K562 (cell line): ENCODE results near the gene MTHFD2. TPM values are rescaled to one million over a fixed set of nuclear protein-coding genes. Genes with fewer than 3 reads are reported as not detected.

Experiments used
- ATAC-seq: fragments of 200-7000 bp; cut with Tn5 transposase; 3 replicates; pipeline ENCODE4 v1.9.1; 2020; ENCODE audit warnings: moderate library complexity
- BruUV-seq: library from RNA; stranded (reverse); fragments of 400-500 nt; replicated peaks from 2 replicates; lab custom pipeline; 2021; lab: Mats Ljungman, UMichigan
- CTCF ChIA-PET: fragments of 300-600 bp; formaldehyde crosslinking; extraction: SDS; loops from one replicate; lab custom pipeline; 2021; ENCODE audit warnings: low intra/inter-chr PET ratio; lab: Yijun Ruan, JAX
- POLR2A ChIA-PET: fragments of 300-600, 350-650 bp; sonication (Branson Sonifier 250); formaldehyde crosslinking; extraction: SDS; loops from one replicate; lab custom pipeline; 2021; ENCODE audit warnings: antibody characterized with exemption, inconsistent platforms; lab: Yijun Ruan, JAX
- DNase-seq, 4 experiments: peaks; one replicate each; pipeline versions ENCODE4 v3.0.0 to v3.0.0-alpha.2; 2011 to 2018; ENCODE audit warnings: low spot score in 3 of 4, mixed read lengths in 3 of 4; ENCODE audit errors: extremely low read depth in 1 of 4
- FAIRE-seq: peaks from 2 replicates; lab custom pipeline; 2011; peaks lifted over from hg19 to GRCh38; lab: Jason Lieb, UNC
- H2AFZ ChIP-seq: 2 replicates; pipeline ENCODE4 v1.6.0; 2011; ENCODE audit warnings: low read depth, low read length, control low read depth, inconsistent platforms
- H3K27ac ChIP-seq: fragments of 200-600 bp; 3 replicates; pipeline ENCODE4 v1.8.0; 2011; ENCODE audit warnings: low read depth, mild to moderate bottlenecking, control low read depth, inconsistent platforms, low read length, moderate library complexity, mixed read lengths; ENCODE audit errors: extremely low read depth
- H3K27me3 ChIP-seq, 2 experiments: fragments of 300-600 bp in 1 of 2; 2 replicates in 1 of 2; 3 replicates in 1 of 2; pipeline versions ENCODE4 v1.6.0 to v1.8.0; 2011; ENCODE audit warnings: inconsistent platforms in 2 of 2, low read length in 2 of 2, mild to moderate bottlenecking in 1 of 2, mixed read lengths in 1 of 2, moderate library complexity in 1 of 2; ENCODE audit not compliant: control insufficient read depth in 2 of 2, insufficient read depth in 2 of 2
- H3K36me3 ChIP-seq: fragments of 300-600 bp; 3 replicates; pipeline ENCODE4 v1.8.0; 2011; ENCODE audit warnings: mild to moderate bottlenecking, low read length, inconsistent platforms; ENCODE audit not compliant: control insufficient read depth, insufficient read depth
- H3K4me1 ChIP-seq, 2 experiments: fragments of 200-600 bp in 1 of 2; replicated peaks in 1 of 2; 2 replicates in 1 of 2; 3 replicates in 1 of 2; pipeline versions ENCODE4 v1.5.1 to v1.8.0; 2011; ENCODE audit warnings: inconsistent platforms in 2 of 2, low read length in 2 of 2, mild to moderate bottlenecking in 1 of 2, mixed read lengths in 1 of 2, moderate library complexity in 1 of 2; ENCODE audit not compliant: control insufficient read depth in 2 of 2, insufficient read depth in 2 of 2
- H3K4me2 ChIP-seq: 2 replicates; pipeline ENCODE4 v1.6.1; 2011; ENCODE audit warnings: low read length, control low read depth, inconsistent platforms, mixed read lengths; ENCODE audit not compliant: insufficient read depth
- H3K4me3 ChIP-seq: fragments of 200-600 bp; sonication (generic), shearing (Covaris generic); 2 replicates; pipeline ENCODE4 v1.5.1; 2016; ENCODE audit warnings: control low read depth, inconsistent platforms
- H3K79me2 ChIP-seq: fragments of 200-600 bp; 3 replicates; pipeline ENCODE4 v1.8.0; 2011; ENCODE audit warnings: low read length, inconsistent platforms; ENCODE audit not compliant: control insufficient read depth, insufficient read depth
- H3K9ac ChIP-seq, 2 experiments: 2 replicates each; pipeline versions ENCODE4 v1.6.0 to v1.6.1; 2011; ENCODE audit warnings: low read depth in 2 of 2, low read length in 2 of 2, control low read depth in 1 of 2, inconsistent platforms in 1 of 2, mild to moderate bottlenecking in 1 of 2, mixed read lengths in 1 of 2; ENCODE audit not compliant: insufficient read depth in 1 of 2
- H3K9me1 ChIP-seq: one replicate; pipeline ENCODE4 v1.6.0; 2011; ENCODE audit warnings: inconsistent platforms, mild to moderate bottlenecking, low read length, moderate library complexity; ENCODE audit not compliant: control insufficient read depth, insufficient read depth
- H3K9me3 ChIP-seq: replicated peaks from 2 replicates; pipeline ENCODE4 v1.5.1; 2011; ENCODE audit warnings: low read depth, low read length, inconsistent platforms; ENCODE audit not compliant: control insufficient read depth, insufficient read depth
- H4K20me1 ChIP-seq: replicated peaks from 2 replicates; pipeline ENCODE4 v1.6.1; 2011; ENCODE audit warnings: low read length, inconsistent platforms, mixed read lengths; ENCODE audit not compliant: control insufficient read depth, insufficient read depth
- ATF3 ChIP-seq, 2 experiments: fragments of 450-650 bp in 1 of 2; sonication (generic) in 1 of 2; formaldehyde crosslinking in 1 of 2; IDR thresholded peaks in 1 of 2; conservative IDR thresholded peaks in 1 of 2; 2 replicates each; pipeline versions ENCODE4 v1.6.1 to v1.8.1; 2016 to 2023; ENCODE audit warnings: mild to moderate bottlenecking in 2 of 2, moderate library complexity in 2 of 2, inconsistent platforms in 1 of 2, missing genetic modification reagents in 1 of 2
- CBX3 ChIP-seq, 2 experiments: IDR thresholded peaks; 1 replicate in 1 of 2; 2 replicates in 1 of 2; pipeline ENCODE4 v1.6.1; 2012; ENCODE audit warnings: inconsistent platforms in 2 of 2, low read length in 2 of 2, borderline replicate concordance in 1 of 2, control low read depth in 1 of 2
- CBX5 ChIP-seq: IDR thresholded peaks from 2 replicates; pipeline ENCODE4 v1.6.1; 2014; ENCODE audit warnings: low read depth, borderline replicate concordance
- CXXC5 ChIP-seq: fragments of 250-450 bp; sonication (Bioruptor Pico); IDR thresholded peaks from 2 replicates; pipeline ENCODE4 v1.8.0; 2022; ENCODE audit warnings: inconsistent platforms, mild to moderate bottlenecking, moderate library complexity
- ELF1 ChIP-seq: fragments of 200-800 bp; sonication (Bioruptor generic); IDR thresholded peaks from 2 replicates; pipeline ENCODE4 v1.6.1; 2016; ENCODE audit warnings: missing genetic modification characterization, missing compliant biosample characterization
- HDAC1 ChIP-seq, 2 experiments: fragments of 450-650 bp; IDR thresholded peaks; 2 replicates each; pipeline ENCODE4 v1.6.1; 2016 to 2017; ENCODE audit warnings: inconsistent platforms in 1 of 2, mild to moderate bottlenecking in 1 of 2, moderate library complexity in 1 of 2
- IRF9 ChIP-seq: fragments of 450-650 bp; IDR thresholded peaks from 2 replicates; pipeline ENCODE4 v1.6.1; 2016; ENCODE audit warnings: missing biosample characterization, missing genetic modification characterization
- KDM5B ChIP-seq: fragments of 200-600 bp; sonication (generic); IDR thresholded peaks from 2 replicates; pipeline ENCODE4 v1.6.1; 2012; ENCODE audit warnings: low read depth, mild to moderate bottlenecking, moderate library complexity, low read length, control low read depth, inconsistent platforms; ENCODE audit not compliant: insufficient replicate concordance
- MEF2D ChIP-seq: conservative IDR thresholded peaks from 2 replicates; pipeline ENCODE4 v1.6.1; 2016; ENCODE audit warnings: low read depth, missing genetic modification characterization, missing compliant biosample characterization
- NRF1 ChIP-seq, 2 experiments: fragments of 450-650 bp; IDR thresholded peaks in 1 of 2; conservative IDR thresholded peaks in 1 of 2; 2 replicates each; pipeline ENCODE4 v1.6.1; 2014; ENCODE audit warnings: mild to moderate bottlenecking in 2 of 2
- SRF ChIP-seq, 2 experiments: fragments of 250-450, 450-650 bp in 1 of 2; sonication (Bioruptor Pico) in 1 of 2; sonication (generic) in 1 of 2; formaldehyde crosslinking; IDR thresholded peaks; 2 replicates each; pipeline versions ENCODE4 v1.5.0 to v1.5.1; 2020 to 2022; ENCODE audit warnings: mild to moderate bottlenecking in 1 of 2, missing genetic modification reagents in 1 of 2
- THAP7 ChIP-seq: fragments of 250-450 bp; sonication (Bioruptor Pico); IDR thresholded peaks from 2 replicates; pipeline ENCODE4 v1.5.0; 2021
- ZFPM2 ChIP-seq: fragments of 250-450 bp; sonication (Bioruptor Pico); IDR thresholded peaks from 2 replicates; pipeline ENCODE4 v1.5.1; 2022; ENCODE audit warnings: mild to moderate bottlenecking
- ZKSCAN1 ChIP-seq: fragments of 150-350 bp; IDR thresholded peaks from 2 replicates; pipeline ENCODE4 v1.6.1; 2016; ENCODE audit warnings: low read depth, low read length
- ZNF41 ChIP-seq: fragments of 250-450 bp; sonication (Bioruptor Pico); conservative IDR thresholded peaks from 2 replicates; pipeline ENCODE4 v1.4.0; 2020; ENCODE audit warnings: mild to moderate bottlenecking
- ZNF444 ChIP-seq: fragments of 250-450 bp; sonication (Bioruptor Pico); IDR thresholded peaks from 2 replicates; pipeline ENCODE4 v1.4.0; 2020; ENCODE audit warnings: mild to moderate bottlenecking, moderate library complexity
- ZNF57 ChIP-seq: fragments of 450-650 bp; formaldehyde crosslinking; IDR thresholded peaks from 2 replicates; pipeline ENCODE4 v1.4.0; 2020; ENCODE audit warnings: mild to moderate bottlenecking, moderate library complexity
- ZNF707 ChIP-seq: fragments of 250-450 bp; sonication (Bioruptor Pico); conservative IDR thresholded peaks from 2 replicates; pipeline ENCODE4 v1.8.0; 2022; ENCODE audit warnings: inconsistent platforms, mild to moderate bottlenecking, moderate library complexity
- ZNF75A ChIP-seq: fragments of 450-650 bp; formaldehyde crosslinking; IDR thresholded peaks from 2 replicates; pipeline ENCODE4 v1.4.0; 2020; ENCODE audit warnings: mild to moderate bottlenecking
- WGBS: fragments of 100-300 bp; shearing (Covaris generic); methylation state at CpG from one replicate; pipeline ENCODE4 v1.1.6; 2016; ENCODE audit warnings: low coverage, mixed read lengths; ENCODE audit not compliant: insufficient coverage; ENCODE audit errors: missing lambda C conversion rate; 5-methylcytosine and 5-hydroxymethylcytosine counted together
- in situ Hi-C: fragments of 300-500 bp; cut with MboI; formaldehyde crosslinking; loops from 4 replicates; pipeline ENCODE4 v1.15.0; 2018; ENCODE audit warnings: inconsistent platforms, mixed read lengths
- intact Hi-C: fragments of 100-400 bp; cut with micrococcal nuclease; formaldehyde crosslinking; loops from 2 replicates; pipeline ENCODE4 v1.14.2; 2022
- polyA plus RNA-seq, 8 experiments: library from polyadenylated mRNA; depleted of rRNA in 4 of 8; stranded (reverse) in 5 of 8; unstranded in 3 of 8; fragments of >200 nt; fragmentation: Nextera tagmentation in 2 of 8; fragmentation: Illumina TruSeq in 1 of 8; extraction: Ambion mirVana in 2 of 8; extraction: Trizol in 1 of 8; gene quantifications; 2 replicates each; pipeline versions ENCODE4 v1.2.1 to v1.2.3, GENCODE V29; 2011 to 2014; ENCODE audit warnings: inconsistent platforms in 1 of 8, missing spikeins in 1 of 8
- total RNA-seq, 7 experiments: library from RNA; depleted of rRNA in 6 of 7; stranded (reverse); fragments of >200 nt in 6 of 7; fragmentation: Illumina TruSeq in 2 of 7; extraction: Trizol in 2 of 7; gene quantifications; 2 replicates each; pipeline versions ENCODE4 v1.2.1 to v1.2.3, GENCODE V29; 2011 to 2021; ENCODE audit warnings: low replicate concordance in 1 of 7

The MTHFD2 gene
- total and polyA plus RNA-seq, 9 of the 15 experiments (the other 6 are each of a cell fraction or from before 2014, with no cell fraction given) = 113 to 520 (median 234) TPM

- DNase-seq = no peak
- Histone ChIP-seq H3K36me3 (peaks cover 43% of the 10 kb centered on the region), H3K4me1 (peaks cover 19 to 34% of the 10 kb centered on the region in 2 experiments), H3K9me3 (no peaks in the 10 kb centered on the region), H2AFZ (peak overlapping the region; percentile 78; the same call in 1 of the 2 replicates), H3K27ac (peak overlapping the region; percentile 100), H3K4me2 (peak overlapping the region; percentile 96), H3K4me3 (peak overlapping the region; percentile 72), H3K9me1 (peaks cover 3% of the 10 kb centered on the region), H3K79me2 (peaks cover 65% of the 10 kb centered on the region), H3K27me3 (no peaks in the 10 kb centered on the region), H3K9ac (peak overlapping the region; percentile 93 to 99), H4K20me1 (peaks cover 19% of the 10 kb centered on the region)
- CTCF ChIA-PET = interaction anchor here (0.6 kb wide), 1 partner anchor 372 kb away, joined by 3 read pairs; no protein-coding TSS in a partner anchor
- no peak for FAIRE-seq
- intact Hi-C loops = loop anchor here (2.0 kb wide), 1 partner anchor 50 kb away; no protein-coding TSS in a partner anchor
- BruUV-seq = no TSS peak
- in situ Hi-C loops = no loop called here
- ATAC-seq = no peak
- POLR2A ChIA-PET = interaction anchor here (0.6 to 5.8 kb wide), 29 partner anchors 7 to 371 kb away, joined by 3 to 98 read pairs (median 4); partner anchors contain the start of genes BOLA3, MOB1A and STAMBP
- WGBS = 1% methylated on average over 15 of the region's 20 CpGs
- TF ChIP-seq ZNF707 = no peak
- TF ChIP-seq CBX3 (IDR thresholded peaks at IDR 0.05; ENCODE audit: borderline replicate concordance in 1 of 2, low read length in 2 of 2) = 0 out of 3 replicates have a peak, but pooled peaks of 1 of the 2 experiments have one; percentile 5
- no peak; the same call in 1 of the 2 replicates for TF ChIP-seq CXXC5
- 0 out of 4 replicates have a peak, but pooled peaks of 1 of the 2 experiments have one; percentile 6 for TF ChIP-seq SRF (CRISPR knock-in tag; IDR thresholded peaks at IDR 0.05)
- TF ChIP-seq ELF1 (tag) = no peak
- no peak for TF ChIP-seq CBX5
- TF ChIP-seq ZKSCAN1 = no peak
- peak; percentile 35; the same call in 1 of the 2 replicates for TF ChIP-seq ZNF444 (CRISPR knock-in tag)
- TF ChIP-seq ATF3 (IDR thresholded peaks at IDR 0.05) = peak; percentile 28; the same call in 1 of the 2 replicates
- TF ChIP-seq ATF3 (CRISPR knock-in tag; conservative IDR thresholded peaks at IDR 0.05) = no peak
- TF ChIP-seq HDAC1 (IDR thresholded peaks at IDR 0.05) = peak in 1 of 2 experiments; percentile 66; a peak in 1 of 4 replicates
- TF ChIP-seq KDM5B = peak; percentile 9
- TF ChIP-seq NRF1 (conservative IDR thresholded peaks at IDR 0.05 in 1 of 2, IDR thresholded peaks at IDR 0.05 in 1 of 2) = no peak
- peak; percentile 35; the same call in 1 of the 2 replicates for TF ChIP-seq ZNF41 (CRISPR knock-in tag)
- TF ChIP-seq IRF9 (tag) = no peak
- TF ChIP-seq ZFPM2 (CRISPR knock-in tag) = no peak
- TF ChIP-seq ZNF57 (CRISPR knock-in tag) = no peak
- no peak for TF ChIP-seq ZNF75A (CRISPR knock-in tag)
- no peak for TF ChIP-seq MEF2D (tag)
- 0 out of 2 replicates have a peak, but pooled peaks have one; percentile 5 for TF ChIP-seq THAP7 (CRISPR knock-in tag)
These were observed 873 bp downstream of the MTHFD2 start for GRCh38 chr2:74199275-74199701.
